ENCODE data around the gene CCDC170.

GRCh38 chr6:151452750-151453427 lies 40.9 kb upstream of the CCDC170 start:
- TF ChIP-seq, protein P1, sequence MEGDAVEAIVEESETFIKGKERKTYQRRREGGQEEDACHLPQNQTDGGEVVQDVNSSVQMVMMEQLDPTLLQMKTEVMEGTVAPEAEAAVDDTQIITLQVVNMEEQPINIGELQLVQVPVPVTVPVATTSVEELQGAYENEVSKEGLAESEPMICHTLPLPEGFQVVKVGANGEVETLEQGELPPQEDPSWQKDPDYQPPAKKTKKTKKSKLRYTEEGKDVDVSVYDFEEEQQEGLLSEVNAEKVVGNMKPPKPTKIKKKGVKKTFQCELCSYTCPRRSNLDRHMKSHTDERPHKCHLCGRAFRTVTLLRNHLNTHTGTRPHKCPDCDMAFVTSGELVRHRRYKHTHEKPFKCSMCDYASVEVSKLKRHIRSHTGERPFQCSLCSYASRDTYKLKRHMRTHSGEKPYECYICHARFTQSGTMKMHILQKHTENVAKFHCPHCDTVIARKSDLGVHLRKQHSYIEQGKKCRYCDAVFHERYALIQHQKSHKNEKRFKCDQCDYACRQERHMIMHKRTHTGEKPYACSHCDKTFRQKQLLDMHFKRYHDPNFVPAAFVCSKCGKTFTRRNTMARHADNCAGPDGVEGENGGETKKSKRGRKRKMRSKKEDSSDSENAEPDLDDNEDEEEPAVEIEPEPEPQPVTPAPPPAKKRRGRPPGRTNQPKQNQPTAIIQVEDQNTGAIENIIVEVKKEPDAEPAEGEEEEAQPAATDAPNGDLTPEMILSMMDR (IDR thresholded peaks at IDR 0.05 in 2 of 3, conservative IDR thresholded peaks at IDR 0.05 in 1 of 3; ENCODE audit: borderline replicate concordance in 1 of 3, insufficient read depth in 1 of 3, low read depth in 2 of 3, low read length in 2 of 3), result no peak
- TF ChIP-seq POLR2A (IDR thresholded peaks at IDR 0.05; ENCODE audit: borderline replicate concordance, extremely low read depth, insufficient read depth, insufficient read length), result no peak
- TF ChIP-seq SRF (IDR thresholded peaks at IDR 0.05; ENCODE audit: low read depth), result no peak
- TF ChIP-seq TCF7L2 (IDR thresholded peaks at IDR 0.05; ENCODE audit: borderline replicate concordance, extremely low read depth, insufficient read depth, insufficient read length), result no peak
- TF ChIP-seq POLR2AphosphoS5 (IDR thresholded peaks at IDR 0.05; ENCODE audit: low read depth, low read length), result no peak
- TF ChIP-seq YY1 (IDR thresholded peaks at IDR 0.05; ENCODE audit: extremely low read depth, insufficient replicate concordance, low read depth, low read length), result no peak
- no peak for TF ChIP-seq EZH2 (IDR thresholded peaks at IDR 0.05)
- no peak for TF ChIP-seq CEBPB (IDR thresholded peaks at IDR 0.05; ENCODE audit: low read depth)
